Esophagus squamous epithelium (tissue), 5 donors: ENCODE measurements around the gene PTOV1. TPM values are rescaled to one million over a fixed set of nuclear protein-coding genes. Genes with fewer than 3 reads are reported as not detected.

Experiments used
- DNase-seq: peaks from one replicate; lab custom pipeline; 2025; lab: John Stamatoyannopoulos, UW
- H3K27ac ChIP-seq, 4 donors: fragments of 200-600 bp; sonication (generic); one replicate each; pipeline ENCODE4 v1.5.1; 2016 to 2019; ENCODE audit warnings: mild to moderate bottlenecking in 1 of 4
- H3K27me3 ChIP-seq, 4 donors: fragments of 200-600 bp; sonication (generic); 1 replicate in 3 of 4; 2 replicates in 1 of 4; pipeline versions ENCODE4 v1.5.1 to v1.6.0; 2017 to 2021; ENCODE audit warnings: antibody characterized with exemption in 1 of 4
- H3K36me3 ChIP-seq, 3 donors: fragments of 200-600 bp; sonication (generic); one replicate each; pipeline ENCODE4 v1.5.1; 2016 to 2019
- H3K4me1 ChIP-seq, 3 donors: fragments of 200-600 bp; sonication (generic); one replicate each; pipeline ENCODE4 v1.5.1; 2017 to 2019
- H3K4me3 ChIP-seq, 4 donors: fragments of 200-600 bp; sonication (generic); 1 replicate in 3 of 4; 2 replicates in 1 of 4; pipeline ENCODE4 v1.5.1; 2016 to 2019; ENCODE audit warnings: mild to moderate bottlenecking in 2 of 4, moderate library complexity in 1 of 4
- H3K9me3 ChIP-seq, 3 donors: fragments of 200-600 bp; sonication (generic); one replicate each; pipeline ENCODE4 v1.5.1; 2016 to 2019
- CTCF ChIP-seq, 6 experiments: fragments of 450-650 bp in 4 of 6; fragments of 200-600 bp in 2 of 6; sonication (generic) in 2 of 6; IDR thresholded peaks; one replicate each; pipeline ENCODE4 v1.5.1; 2016 to 2019; ENCODE audit warnings: antibody characterized with exemption in 6 of 6, mild to moderate bottlenecking in 4 of 6, moderate library complexity in 4 of 6
- POLR2A ChIP-seq, 4 donors: fragments of 450-650 bp; IDR thresholded peaks; one replicate each; pipeline ENCODE4 v1.6.1; 2017; ENCODE audit warnings: antibody characterized with exemption in 4 of 4, mild to moderate bottlenecking in 4 of 4, moderate library complexity in 3 of 4
- WGBS, 2 donors: methylation state at CpG; one replicate each; pipeline ENCODE4 v1.1.5; 2018; 5-methylcytosine and 5-hydroxymethylcytosine counted together
- intact Hi-C: fragments of 100-400 bp; cut with DNase I; formaldehyde crosslinking; loops from one replicate; pipeline ENCODE4 v1.15.0; 2022
- total RNA-seq, 4 donors: library from RNA; depleted of rRNA; stranded (reverse); fragments of >200 nt; gene quantifications; one replicate each; pipeline ENCODE4 v1.1.0, GENCODE V29; 2016
- donor health status: DM: yes; HTN: yes; CAD: no.

The PTOV1 gene
- total RNA-seq, 4 donors from 2014 or later, result 31.3 to 57.0 (median 45.2) TPM

- H3K4me3 ChIP-seq, result peak overlapping the region; percentile 7 to 61 (median 38)
- peaks cover 10 to 31% (median 11%) of the 10 kb centered on the region in 3 donors for H3K4me1 ChIP-seq
- peak overlapping the region in 1 of 4 donors; percentile 27 for H3K27ac ChIP-seq
- no peak for DNase-seq
- intact Hi-C loops, result no loop called here
- 0 to 26% methylated on average over 5 to 12 of the region's 69 CpGs for WGBS, 2 donors
- TF ChIP-seq POLR2A (IDR thresholded peaks at IDR 0.05) (no peak), CTCF (IDR thresholded peaks at IDR 0.05) (peak in 1 of 6 experiments; percentile 6)
- peaks cover 0 to 21% (median 0%) of the 10 kb centered on the region in 4 donors for H3K27me3 ChIP-seq
- no peaks in the 10 kb centered on the region for H3K9me3 ChIP-seq
- peaks cover 0 to 30% (median 0%) of the 10 kb centered on the region in 3 donors for H3K36me3 ChIP-seq
These were observed 39.7 kb downstream of the PTOV1 start for GRCh38 chr19:49890349-49891311.

- DNase-seq, result no peak
- Histone ChIP-seq H3K9me3 (no peaks in the 10 kb centered on the region), H3K36me3 (peaks cover 0 to 23% (median 0%) of the 10 kb centered on the region in 3 donors), H3K4me3 (no peak overlapping the region), H3K27ac (no peak overlapping the region), H3K4me1 (peaks cover 10 to 35% (median 11%) of the 10 kb centered on the region in 3 donors), H3K27me3 (peaks cover 0 to 21% (median 0%) of the 10 kb centered on the region in 4 donors)
- intact Hi-C loops, result no loop called here
- WGBS, 2 donors, result 77 to 86% methylated on average over 9 to 16 of the region's 17 CpGs
- TF ChIP-seq CTCF (IDR thresholded peaks at IDR 0.05), result no peak
These were observed 40.4 kb downstream of the PTOV1 start for GRCh38 chr19:49891393-49891792.

DNA sequence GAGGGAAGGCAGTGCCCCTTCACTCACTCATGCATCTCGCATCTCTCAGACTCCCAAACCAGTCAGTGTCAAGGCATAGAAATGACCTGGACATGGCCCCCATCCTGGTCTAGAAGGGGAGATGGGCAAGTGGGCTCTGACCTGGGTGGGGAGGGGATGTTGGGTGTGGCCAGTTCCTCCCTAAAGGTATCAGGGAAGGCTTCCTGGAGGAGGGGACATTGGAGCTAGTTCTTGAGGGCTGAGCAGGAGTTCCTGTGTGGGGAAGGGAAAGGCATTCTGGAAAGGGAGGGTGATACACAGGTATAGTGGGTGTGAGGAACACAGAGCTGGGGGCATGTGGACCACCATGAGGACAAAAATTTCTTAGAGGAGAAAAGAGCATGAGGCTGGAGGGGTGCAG is 41.8 kb downstream of the PTOV1 start:
- intact Hi-C loops, result no loop called here
- Histone ChIP-seq H3K36me3 (peaks cover 0 to 10% (median 0%) of the 10 kb centered on the region in 3 donors), H3K27ac (no peak overlapping the region), H3K4me1 (peaks cover 13 to 43% (median 18%) of the 10 kb centered on the region in 3 donors), H3K9me3 (no peaks in the 10 kb centered on the region), H3K27me3 (peaks cover 0 to 21% (median 0%) of the 10 kb centered on the region in 4 donors), H3K4me3 (no peak overlapping the region)
- DNase-seq, result no peak
- no peak for TF ChIP-seq CTCF (IDR thresholded peaks at IDR 0.05)
- TF ChIP-seq POLR2A (IDR thresholded peaks at IDR 0.05), result no peak
- WGBS, 2 donors, result 78% methylated on average over 1 of the region's 1 CpG; no CpG with 5 or more reads in 1 of the 2 donors

DNA sequence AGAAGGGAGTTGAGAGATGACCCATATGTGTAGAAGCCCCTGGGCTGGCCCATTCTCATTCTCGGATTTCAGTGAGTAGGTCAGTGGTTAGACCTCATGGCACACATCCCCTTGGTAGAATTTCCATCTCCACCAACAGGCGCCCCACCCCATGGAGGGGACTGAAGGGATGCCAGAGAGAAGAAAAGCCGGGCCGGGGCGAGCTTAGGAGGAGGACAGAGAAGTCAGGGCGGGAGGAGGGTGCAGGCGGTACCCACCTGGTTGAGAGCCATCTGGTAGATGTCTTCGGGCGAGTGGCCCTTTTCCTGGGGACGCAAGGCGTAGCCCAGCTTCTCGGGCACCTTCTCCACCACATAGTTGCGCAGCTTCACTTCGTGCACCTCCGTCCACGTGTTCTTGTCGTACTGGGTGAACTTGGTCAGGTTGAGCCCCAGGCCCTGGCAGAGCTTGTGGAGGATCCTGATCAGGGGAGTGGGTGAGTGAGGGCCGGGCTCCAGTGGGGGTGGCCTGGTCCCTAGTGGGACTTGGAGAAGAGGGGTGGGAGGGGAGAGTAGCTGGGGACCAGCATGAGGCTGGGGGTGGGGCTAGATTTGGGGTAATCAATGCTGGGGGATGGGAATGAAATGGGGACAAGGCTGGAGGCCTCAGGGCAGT is 43.2 kb downstream of the PTOV1 start:
- no peak overlapping the region for H3K27ac ChIP-seq
- no peaks in the 10 kb centered on the region for H3K36me3 ChIP-seq
- WGBS, 2 donors, result 84 to 93% methylated on average over 3 to 16 of the region's 18 CpGs
- TF ChIP-seq CTCF (IDR thresholded peaks at IDR 0.05), result no peak
- TF ChIP-seq POLR2A (IDR thresholded peaks at IDR 0.05), result no peak
- H3K4me1 ChIP-seq, result peaks cover 13 to 45% (median 19%) of the 10 kb centered on the region in 3 donors
- no peaks in the 10 kb centered on the region for H3K9me3 ChIP-seq
- H3K4me3 ChIP-seq, result no peak overlapping the region
- peaks cover 0 to 21% (median 0%) of the 10 kb centered on the region in 4 donors for H3K27me3 ChIP-seq
- no peak for DNase-seq
- intact Hi-C loops, result no loop called here
